Mammary epithelial cell (primary cell): ENCODE results near the gene MDH2.
"Not testable (repeated sequence)": the region's sequence is repeated elsewhere in the genome, so short reads cannot be mapped to it uniquely, and the experiment has no call there.

Experiments used
- CTCF ChIP-seq, 2 donors: IDR thresholded peaks in 1 of 2; conservative IDR thresholded peaks in 1 of 2; 2 replicates each; pipeline ENCODE4 v1.5.1; 2011 to 2012; ENCODE audit warnings: inconsistent platforms in 2 of 2, low read length in 2 of 2, mild to moderate bottlenecking in 2 of 2, control low read depth in 1 of 2, low read depth in 1 of 2; ENCODE audit not compliant: insufficient read depth in 1 of 2; ENCODE audit errors: extremely low read depth in 1 of 2
- EZH2 ChIP-seq: IDR thresholded peaks from 2 replicates; pipeline ENCODE4 v1.6.1; 2012; ENCODE audit warnings: low read length, inconsistent platforms, borderline replicate concordance

DNA sequence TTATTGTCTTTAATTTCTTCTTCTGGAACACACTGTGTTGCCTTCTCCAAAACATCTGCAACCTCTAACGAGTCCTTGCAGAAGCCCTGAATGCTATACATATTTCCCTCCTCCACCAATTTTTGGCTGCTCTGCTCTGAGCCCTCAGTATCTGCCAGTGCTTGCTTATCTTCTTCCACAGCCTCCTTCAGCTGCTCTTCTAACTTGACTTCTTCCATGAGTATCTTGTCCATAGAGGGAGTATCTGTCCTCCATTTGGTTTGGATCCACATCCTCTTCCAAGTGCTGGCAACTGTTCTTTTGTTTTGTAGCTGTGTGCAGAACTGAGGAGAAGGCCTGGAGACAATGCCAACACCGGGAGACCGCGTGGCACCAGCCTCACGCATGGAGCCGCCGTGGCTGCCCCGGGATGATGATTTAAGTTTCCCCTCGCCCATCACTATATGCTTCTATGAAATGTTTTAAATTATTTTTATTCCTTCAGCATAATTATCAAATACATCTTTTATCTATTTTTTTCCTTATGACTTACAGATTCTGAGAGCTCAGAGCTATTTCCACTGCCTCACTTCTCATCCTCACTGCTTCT is 65.2 kb downstream of the MDH2 start:
- TF ChIP-seq EZH2; CTCF (conservative IDR thresholded peaks at IDR 0.05 in 1 of 2, IDR thresholded peaks at IDR 0.05 in 1 of 2; ENCODE audit: extremely low read depth in 1 of 2, insufficient read depth in 1 of 2, low read depth in 1 of 2, low read length in 2 of 2): not testable (repeated sequence)
